Keratinocyte (primary cell): Measurements from ENCODE around the gene ATOH1.

Experiments used
- CTCF ChIP-seq, 3 experiments: IDR thresholded peaks in 1 of 3; conservative IDR thresholded peaks in 1 of 3; optimal IDR thresholded peaks in 1 of 3; 2 replicates in 2 of 3; 3 replicates in 1 of 3; pipeline versions ENCODE3 to v1.5.1; 2011; ENCODE audit warnings: low read length in 3 of 3, mild to moderate bottlenecking in 3 of 3, moderate library complexity in 2 of 3, control low read depth in 1 of 3, inconsistent platforms in 1 of 3; ENCODE audit not compliant: insufficient read depth in 2 of 3; ENCODE audit errors: extremely low read depth in 1 of 3
- EZH2 ChIP-seq: IDR thresholded peaks from one replicate; pipeline ENCODE4 v1.6.1; 2012; ENCODE audit warnings: inconsistent platforms, mild to moderate bottlenecking, low read length, moderate library complexity

- TF ChIP-seq CTCF (optimal IDR thresholded peaks at IDR 0.05 in 1 of 3, IDR thresholded peaks at IDR 0.05 in 1 of 3, conservative IDR thresholded peaks at IDR 0.05 in 1 of 3; ENCODE audit: extremely low read depth in 1 of 3, insufficient read depth in 2 of 3, low read length in 3 of 3), result no peak
- no peak for TF ChIP-seq EZH2
Observed at GRCh38 chr4:93876754-93877153, 48.2 kb downstream of the ATOH1 start.
